Gastroesophageal sphincter (tissue), 3 donors: ENCODE measurements around the gene PSME3IP1.

Experiments used
- EP300 ChIP-seq: sonication (generic); formaldehyde crosslinking; IDR thresholded peaks from one replicate; pipeline ENCODE4 v1.6.1; 2017; ENCODE audit warnings: antibody characterized with exemption, mild to moderate bottlenecking
- TF ChIP-seq, protein P1 (sequence below), 4 experiments: fragments of 200-600 bp in 2 of 4; fragments of 450-650 bp in 2 of 4; sonication (generic) in 1 of 4; IDR thresholded peaks; one replicate each; pipeline ENCODE4 v1.5.1; 2017 to 2019; ENCODE audit warnings: antibody characterized with exemption in 4 of 4, mild to moderate bottlenecking in 2 of 4, moderate library complexity in 2 of 4

DNA sequence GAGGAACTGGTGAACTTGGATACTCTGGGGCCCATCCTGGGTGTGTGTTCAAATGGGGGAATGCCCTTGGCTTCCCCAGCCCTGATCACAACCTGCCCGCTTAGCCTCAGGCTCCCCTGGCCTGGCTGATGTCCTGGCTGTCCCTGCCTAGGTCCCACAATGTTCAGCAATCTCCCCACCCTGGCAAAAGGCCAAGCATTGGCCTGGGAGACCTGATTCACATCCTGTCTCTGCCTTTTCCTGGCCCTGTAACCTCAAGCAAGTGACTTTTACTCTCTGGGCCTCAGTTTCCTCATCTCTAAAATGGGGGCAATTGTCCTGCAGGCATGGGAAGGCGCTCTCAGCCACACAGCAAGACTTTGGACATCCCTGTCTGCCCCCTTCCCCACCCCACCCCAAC is 79.1 kb downstream of the PSME3IP1 start:
- TF ChIP-seq, protein P1, sequence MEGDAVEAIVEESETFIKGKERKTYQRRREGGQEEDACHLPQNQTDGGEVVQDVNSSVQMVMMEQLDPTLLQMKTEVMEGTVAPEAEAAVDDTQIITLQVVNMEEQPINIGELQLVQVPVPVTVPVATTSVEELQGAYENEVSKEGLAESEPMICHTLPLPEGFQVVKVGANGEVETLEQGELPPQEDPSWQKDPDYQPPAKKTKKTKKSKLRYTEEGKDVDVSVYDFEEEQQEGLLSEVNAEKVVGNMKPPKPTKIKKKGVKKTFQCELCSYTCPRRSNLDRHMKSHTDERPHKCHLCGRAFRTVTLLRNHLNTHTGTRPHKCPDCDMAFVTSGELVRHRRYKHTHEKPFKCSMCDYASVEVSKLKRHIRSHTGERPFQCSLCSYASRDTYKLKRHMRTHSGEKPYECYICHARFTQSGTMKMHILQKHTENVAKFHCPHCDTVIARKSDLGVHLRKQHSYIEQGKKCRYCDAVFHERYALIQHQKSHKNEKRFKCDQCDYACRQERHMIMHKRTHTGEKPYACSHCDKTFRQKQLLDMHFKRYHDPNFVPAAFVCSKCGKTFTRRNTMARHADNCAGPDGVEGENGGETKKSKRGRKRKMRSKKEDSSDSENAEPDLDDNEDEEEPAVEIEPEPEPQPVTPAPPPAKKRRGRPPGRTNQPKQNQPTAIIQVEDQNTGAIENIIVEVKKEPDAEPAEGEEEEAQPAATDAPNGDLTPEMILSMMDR (IDR thresholded peaks at IDR 0.05): no peak
- no peak for TF ChIP-seq EP300
